Nephron progenitor cell (in vitro differentiated cells): ENCODE measurements around the gene SLC4A2.

Experiments used
- DNase-seq: peaks from one replicate; pipeline ENCODE4 v3.0.0; 2021
- H3K27ac Mint-ChIP-seq: 2 replicates; pipeline ENCODE4 v1.8.0; 2021; ENCODE audit warnings: mild to moderate bottlenecking, moderate library complexity, mixed read lengths
- H3K27me3 Mint-ChIP-seq: 2 replicates; pipeline ENCODE4 v1.8.0; 2021; ENCODE audit warnings: mild to moderate bottlenecking, low read depth, mixed read lengths; ENCODE audit not compliant: poor library complexity
- H3K36me3 Mint-ChIP-seq: 2 replicates; pipeline ENCODE4 v1.8.0; 2021; ENCODE audit warnings: low read depth, mixed read lengths
- H3K4me1 Mint-ChIP-seq: 2 replicates; pipeline ENCODE4 v1.8.0; 2021; ENCODE audit warnings: mixed read lengths
- H3K4me3 Mint-ChIP-seq: 2 replicates; pipeline ENCODE4 v1.8.0; 2021; ENCODE audit warnings: mild to moderate bottlenecking, moderate library complexity, mixed read lengths
- H3K9me3 Mint-ChIP-seq: 2 replicates; pipeline ENCODE4 v1.8.0; 2021; ENCODE audit warnings: mild to moderate bottlenecking, moderate library complexity, mixed read lengths
- CTCF ChIP-seq: fragments of 200-600 bp; sonication (generic); IDR thresholded peaks from 2 replicates; pipeline ENCODE4 v1.5.0; 2021; ENCODE audit warnings: antibody characterized with exemption

The SLC4A2 gene

DNA sequence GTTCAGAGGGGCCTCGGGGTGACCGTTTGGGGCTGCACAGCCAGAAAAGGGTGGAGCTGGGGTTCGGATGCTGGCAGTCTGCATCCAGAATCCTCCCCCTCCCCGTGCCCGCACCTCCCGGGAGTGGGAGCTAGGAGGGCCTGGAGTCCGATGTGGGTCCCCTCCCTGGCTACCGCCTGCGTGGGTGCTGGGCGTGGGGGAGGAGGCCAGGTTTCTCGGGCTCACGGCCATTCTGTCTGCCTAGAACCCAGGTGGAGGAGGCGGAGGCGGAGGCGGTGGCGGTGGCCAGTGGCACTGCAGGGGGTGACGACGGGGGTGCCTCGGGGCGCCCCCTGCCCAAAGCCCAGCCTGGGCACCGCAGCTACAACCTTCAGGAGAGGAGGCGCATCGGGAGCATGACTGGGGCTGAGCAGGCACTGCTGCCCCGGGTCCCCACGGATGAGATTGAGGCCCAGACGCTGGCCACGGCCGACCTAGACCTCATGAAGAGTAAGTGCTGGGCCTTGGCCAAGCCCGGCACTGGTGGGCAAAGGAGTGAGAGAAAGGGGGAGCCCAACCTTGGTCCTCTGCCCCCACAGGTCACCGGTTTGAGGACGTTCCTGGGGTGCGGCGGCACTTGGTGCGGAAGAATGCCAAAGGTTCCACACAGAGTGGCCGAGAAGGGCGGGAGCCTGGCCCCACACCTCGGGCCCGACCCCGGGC, 7.0 kb downstream of the SLC4A2 start:
- no peak for DNase-seq
- Mint-ChIP-seq H3K4me3 (no peak overlapping the region), H3K36me3 (peaks cover 21% of the 10 kb centered on the region), H3K27me3 (peaks cover 5% of the 10 kb centered on the region), H3K27ac (no peak overlapping the region), H3K9me3 (no peaks in the 10 kb centered on the region), H3K4me1 (peaks cover 14% of the 10 kb centered on the region)
- TF ChIP-seq CTCF: no peak

DNA sequence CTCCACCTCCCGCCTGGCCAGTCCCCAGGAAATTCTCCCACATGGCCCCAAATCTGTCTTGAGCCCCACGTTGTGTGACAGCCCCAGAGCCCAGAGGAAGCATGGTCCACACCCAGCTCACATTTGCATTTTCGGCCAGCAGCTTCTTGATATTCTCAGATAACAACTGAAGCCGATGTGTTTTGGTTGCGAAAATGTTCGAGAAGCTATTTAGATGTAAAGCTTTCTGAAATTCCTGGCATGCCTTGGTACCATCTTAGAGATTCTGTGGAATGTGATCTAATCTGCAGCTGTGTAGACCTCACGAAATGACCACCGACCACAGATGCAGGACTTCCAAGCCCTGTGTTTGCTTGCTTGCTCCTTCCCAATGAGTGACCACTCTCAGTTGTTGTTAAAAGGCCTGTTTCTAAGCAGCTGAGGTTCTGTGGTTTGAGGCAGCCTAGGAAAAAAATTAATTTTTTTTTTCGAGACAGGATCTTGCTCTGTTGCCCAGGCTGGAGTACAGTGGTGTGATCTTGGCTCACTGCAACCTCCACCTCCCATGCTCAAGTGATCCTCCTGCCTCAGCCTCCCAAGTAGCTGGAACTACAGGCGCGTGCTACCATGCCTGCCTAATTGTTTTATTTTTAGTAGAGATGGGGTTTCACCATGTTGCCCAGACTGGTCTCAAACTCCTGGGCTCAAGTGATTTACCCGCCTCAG, 8.8 kb downstream of the SLC4A2 start:
- H3K4me1 Mint-ChIP-seq: peaks cover 5% of the 10 kb centered on the region
- no peak for DNase-seq
- no peaks in the 10 kb centered on the region for H3K9me3 Mint-ChIP-seq
- H3K27me3 Mint-ChIP-seq: peaks cover 3% of the 10 kb centered on the region
- H3K27ac Mint-ChIP-seq: no peak overlapping the region
- H3K4me3 Mint-ChIP-seq: no peak overlapping the region
- H3K36me3 Mint-ChIP-seq: peaks cover 29% of the 10 kb centered on the region
- no peak for TF ChIP-seq CTCF

DNA sequence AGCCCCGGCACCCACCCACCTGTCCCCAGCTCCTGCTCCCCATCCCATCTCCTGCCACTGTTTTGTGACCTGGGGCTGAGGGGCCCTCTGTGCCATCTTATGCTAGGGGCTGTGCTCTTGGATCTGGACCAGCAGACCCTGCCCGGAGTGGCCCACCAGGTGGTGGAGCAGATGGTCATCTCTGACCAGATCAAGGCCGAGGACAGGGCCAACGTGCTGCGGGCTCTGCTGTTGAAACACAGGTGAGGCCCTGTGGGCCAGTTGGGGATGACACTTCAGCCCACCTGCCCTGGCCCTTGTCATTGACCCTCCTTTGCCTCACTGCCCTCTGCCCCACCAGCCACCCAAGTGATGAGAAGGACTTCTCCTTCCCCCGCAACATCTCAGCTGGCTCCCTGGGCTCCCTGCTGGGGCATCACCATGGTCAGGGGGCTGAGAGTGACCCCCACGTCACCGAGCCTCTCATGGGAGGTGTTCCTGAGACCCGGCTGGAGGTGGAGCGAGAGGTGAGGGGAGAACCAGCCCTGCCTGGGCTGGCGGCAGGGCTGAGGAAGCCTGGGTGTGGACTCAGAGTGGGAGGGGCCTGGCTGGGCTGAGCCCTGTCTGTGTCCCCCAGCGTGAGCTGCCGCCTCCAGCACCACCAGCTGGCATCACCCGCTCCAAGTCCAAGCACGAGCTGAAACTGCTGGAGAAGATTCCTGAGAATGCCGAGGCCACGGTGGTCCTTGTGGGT, 10.6 kb downstream of the SLC4A2 start:
- H3K36me3 Mint-ChIP-seq: peaks cover 29% of the 10 kb centered on the region
- H3K4me3 Mint-ChIP-seq: no peak overlapping the region
- no peak for DNase-seq
- peaks cover 3% of the 10 kb centered on the region for H3K27me3 Mint-ChIP-seq
- TF ChIP-seq CTCF: no peak
- H3K9me3 Mint-ChIP-seq: no peaks in the 10 kb centered on the region
- H3K4me1 Mint-ChIP-seq: no peaks in the 10 kb centered on the region
- H3K27ac Mint-ChIP-seq: no peak overlapping the region

DNA sequence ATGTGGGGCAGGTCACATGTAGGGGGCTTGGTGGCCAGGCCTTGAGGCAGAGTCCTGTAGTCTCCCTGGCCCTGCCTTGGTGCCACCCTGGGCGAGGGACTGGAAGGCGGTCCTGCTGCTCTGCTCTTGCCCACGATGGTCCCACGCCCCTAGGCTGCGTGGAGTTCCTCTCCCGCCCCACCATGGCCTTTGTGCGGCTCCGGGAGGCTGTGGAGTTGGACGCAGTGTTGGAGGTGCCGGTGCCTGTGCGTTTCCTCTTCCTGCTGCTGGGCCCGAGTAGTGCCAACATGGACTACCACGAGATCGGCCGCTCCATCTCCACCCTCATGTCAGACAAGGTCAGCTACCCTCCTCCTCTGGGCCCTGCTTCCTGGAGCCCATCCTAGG, 11.2 kb downstream of the SLC4A2 start:
- no peaks in the 10 kb centered on the region for H3K4me1 Mint-ChIP-seq
- H3K27ac Mint-ChIP-seq: no peak overlapping the region
- no peak overlapping the region for H3K4me3 Mint-ChIP-seq
- H3K9me3 Mint-ChIP-seq: no peaks in the 10 kb centered on the region
- H3K27me3 Mint-ChIP-seq: no peaks in the 10 kb centered on the region
- no peak for DNase-seq
- no peak for TF ChIP-seq CTCF
- H3K36me3 Mint-ChIP-seq: peaks cover 26% of the 10 kb centered on the region

- H3K27ac Mint-ChIP-seq: no peak overlapping the region
- H3K27me3 Mint-ChIP-seq: no peaks in the 10 kb centered on the region
- no peak overlapping the region for H3K4me3 Mint-ChIP-seq
- H3K4me1 Mint-ChIP-seq: no peaks in the 10 kb centered on the region
- TF ChIP-seq CTCF: no peak
- no peaks in the 10 kb centered on the region for H3K9me3 Mint-ChIP-seq
- no peak for DNase-seq
- peaks cover 33% of the 10 kb centered on the region for H3K36me3 Mint-ChIP-seq
Observed at GRCh38 chr7:151071032-151071866, 11.9 kb downstream of the SLC4A2 start.
